HCT116 (cell line): ENCODE data around the gene ZBTB16. TPM values are rescaled to one million over a fixed set of nuclear protein-coding genes. Genes with fewer than 3 reads are reported as not detected.

Source experiments
- ATAC-seq: fragments of 200-7000 bp; cut with Tn5 transposase; 2 replicates; pipeline ENCODE4 v1.9.1; 2020; ENCODE audit warnings: mild to moderate bottlenecking, moderate library complexity
- BruUV-seq: library from RNA; stranded (reverse); fragments of 400-500 nt; replicated peaks from 2 replicates; lab custom pipeline; 2021; lab: Mats Ljungman, UMichigan
- CTCF ChIA-PET: fragments of 300-600 bp; sonication (Branson Sonifier 250); formaldehyde crosslinking; loops from one replicate; lab custom pipeline; 2021; ENCODE audit warnings: antibody characterized with exemption; lab: Charles Lee
- POLR2A ChIA-PET: fragments of 300-600, 350-600 bp; sonication (Branson Sonifier 250); formaldehyde crosslinking; loops from one replicate; lab custom pipeline; 2021; ENCODE audit warnings: antibody characterized with exemption; lab: Charles Lee
- RAD21 ChIA-PET, 2 experiments: fragments of 300-600 bp; sonication (Branson Sonifier 250); formaldehyde crosslinking; loops; one replicate each; lab custom pipeline; 2023; ENCODE audit warnings: low total read pairs in 2 of 2; ENCODE audit not compliant: uncharacterized antibody in 2 of 2, unreplicated experiment in 2 of 2, low non-redundant PET in 1 of 2; lab: Charles Lee
- DNase-seq: peaks from one replicate; pipeline ENCODE4 v3.0.0-alpha.2; 2010; ENCODE audit warnings: low read depth, low spot score
- H2AFZ ChIP-seq: fragments of 200-600 bp; shearing (Covaris generic), sonication (generic); 2 replicates; pipeline ENCODE4 v1.6.1; 2017; ENCODE audit warnings: low read depth, mixed run types, mixed read lengths, antibody characterized with exemption, low read length; ENCODE audit not compliant: poor library complexity, severe bottlenecking
- H3K27ac ChIP-seq: 2 replicates; pipeline ENCODE4 v1.5.1; 2012; ENCODE audit warnings: low read depth, low read length
- H3K27me3 ChIP-seq: fragments of 200-600 bp; sonication (generic); 2 replicates; pipeline ENCODE4 v1.6.1; 2016; ENCODE audit warnings: mixed run types, low read length, mixed read lengths; ENCODE audit not compliant: insufficient read depth
- H3K36me3 ChIP-seq, 2 experiments: fragments of 200-500 bp in 1 of 2; fragments of 200-600 bp in 1 of 2; sonication (Bioruptor generic) in 1 of 2; sonication (generic) in 1 of 2; 2 replicates each; pipeline versions ENCODE4 v1.5.1 to v1.6.1; 2014 to 2016; ENCODE audit warnings: low read length in 2 of 2, inconsistent platforms in 1 of 2, mixed read lengths in 1 of 2, mixed run types in 1 of 2; ENCODE audit not compliant: insufficient read depth in 2 of 2, control insufficient read depth in 1 of 2
- H3K4me1 ChIP-seq, 2 experiments: fragments of 200-600 bp in 1 of 2; sonication (generic) in 1 of 2; 2 replicates each; pipeline versions ENCODE4 v1.5.1 to v1.6.1; 2012 to 2017; ENCODE audit warnings: low read length in 2 of 2, inconsistent platforms in 1 of 2, mild to moderate bottlenecking in 1 of 2, mixed read lengths in 1 of 2, mixed run types in 1 of 2, moderate library complexity in 1 of 2; ENCODE audit not compliant: insufficient read depth in 2 of 2, control insufficient read depth in 1 of 2
- H3K4me2 ChIP-seq: fragments of 200-600 bp; sonication (generic); 2 replicates; pipeline ENCODE4 v1.6.1; 2017; ENCODE audit warnings: mixed run types, low read length, mixed read lengths
- H3K4me3 ChIP-seq, 2 experiments: fragments of 200-600 bp in 1 of 2; sonication (generic) in 1 of 2; replicated peaks in 1 of 2; 2 replicates each; pipeline ENCODE4 v1.5.1; 2011 to 2016; ENCODE audit warnings: low read length in 2 of 2, control low read depth in 1 of 2, low read depth in 1 of 2, mild to moderate bottlenecking in 1 of 2, mixed read lengths in 1 of 2, mixed run types in 1 of 2
- H3K79me2 ChIP-seq: fragments of 200-600 bp; sonication (generic); 2 replicates; pipeline ENCODE4 v1.6.1; 2017; ENCODE audit warnings: mild to moderate bottlenecking, mixed run types, low read length, moderate library complexity, mixed read lengths; ENCODE audit not compliant: insufficient read depth
- H3K9ac ChIP-seq: fragments of 200-600 bp; sonication (generic); 2 replicates; pipeline ENCODE4 v1.6.1; 2016; ENCODE audit warnings: low read length, mixed read lengths
- H3K9me2 ChIP-seq: fragments of 200-600 bp; sonication (generic), shearing (Covaris generic); 2 replicates; pipeline ENCODE4 v1.6.1; 2017; ENCODE audit warnings: mixed run types, mild to moderate bottlenecking, moderate library complexity; ENCODE audit not compliant: insufficient read depth
- H3K9me3 ChIP-seq, 2 experiments: fragments of 200-500 bp in 1 of 2; fragments of 200-600 bp in 1 of 2; sonication (Bioruptor generic) in 1 of 2; sonication (generic) in 1 of 2; 2 replicates each; pipeline ENCODE4 v1.6.1; 2014 to 2017; ENCODE audit warnings: low read length in 2 of 2, mixed read lengths in 2 of 2, inconsistent platforms in 1 of 2, low read depth in 1 of 2, mild to moderate bottlenecking in 1 of 2, mixed run types in 1 of 2, moderate library complexity in 1 of 2; ENCODE audit not compliant: control insufficient read depth in 1 of 2, insufficient read depth in 1 of 2
- H4K20me1 ChIP-seq: fragments of 200-600 bp; sonication (generic), shearing (Covaris generic); 2 replicates; pipeline ENCODE4 v1.6.1; 2017; ENCODE audit warnings: mixed run types, mild to moderate bottlenecking, moderate library complexity; ENCODE audit not compliant: insufficient read depth
- CTCF ChIP-seq, 3 experiments: fragments of 200-600 bp in 1 of 3; sonication (generic) in 1 of 3; IDR thresholded peaks in 2 of 3; conservative IDR thresholded peaks in 1 of 3; 2 replicates each; pipeline ENCODE4 v1.5.1; 2012 to 2017; ENCODE audit warnings: low read depth in 2 of 3, low read length in 2 of 3, antibody characterized with exemption in 1 of 3, borderline replicate concordance in 1 of 3, control low read depth in 1 of 3, mild to moderate bottlenecking in 1 of 3, mixed read lengths in 1 of 3, mixed run types in 1 of 3, moderate library complexity in 1 of 3; ENCODE audit not compliant: insufficient read depth in 1 of 3
- EGR1 ChIP-seq: IDR thresholded peaks from 2 replicates; pipeline ENCODE4 v1.6.1; 2012; ENCODE audit warnings: low read depth
- FOSL1 ChIP-seq: IDR thresholded peaks from 2 replicates; pipeline ENCODE4 v1.6.1; 2012; ENCODE audit warnings: low read depth
- MAX ChIP-seq: IDR thresholded peaks from 2 replicates; pipeline ENCODE4 v1.6.1; 2012
- POLR2A ChIP-seq: IDR thresholded peaks from 2 replicates; pipeline ENCODE4 v1.7.0; 2011; ENCODE audit warnings: borderline replicate concordance; ENCODE audit not compliant: insufficient read depth, insufficient read length; ENCODE audit errors: extremely low read depth
- POLR2AphosphoS5 ChIP-seq: IDR thresholded peaks from 2 replicates; pipeline ENCODE4 v1.6.1; 2011; ENCODE audit warnings: mild to moderate bottlenecking, low read depth, low read length, moderate library complexity
- REST ChIP-seq: IDR thresholded peaks from 2 replicates; pipeline ENCODE4 v1.6.1; 2012; ENCODE audit warnings: low read depth
- SIN3A ChIP-seq: IDR thresholded peaks from 2 replicates; pipeline ENCODE4 v1.6.1; 2012; ENCODE audit warnings: low read depth
- SP1 ChIP-seq: IDR thresholded peaks from 2 replicates; pipeline ENCODE4 v1.6.1; 2012; ENCODE audit warnings: low read depth
- SRF ChIP-seq: IDR thresholded peaks from 2 replicates; pipeline ENCODE4 v1.6.1; 2012; ENCODE audit warnings: low read depth
- YY1 ChIP-seq: IDR thresholded peaks from 2 replicates; pipeline ENCODE4 v1.6.1; 2011; ENCODE audit warnings: low read length, low read depth, moderate library complexity, mild to moderate bottlenecking; ENCODE audit not compliant: insufficient replicate concordance; ENCODE audit errors: extremely low read depth
- ZBTB33 ChIP-seq: IDR thresholded peaks from 2 replicates; pipeline ENCODE4 v1.6.1; 2011; ENCODE audit warnings: mild to moderate bottlenecking, low read length, moderate library complexity; ENCODE audit not compliant: insufficient replicate concordance; ENCODE audit errors: extremely low read depth
- ZNF274 ChIP-seq: fragments of 200-500 bp; sonication (Bioruptor generic); IDR thresholded peaks from 2 replicates; pipeline ENCODE4 v1.6.1; 2014; ENCODE audit warnings: mild to moderate bottlenecking, low read depth, low read length, inconsistent platforms
- intact Hi-C: fragments of 100-400 bp; cut with micrococcal nuclease; formaldehyde crosslinking; loops from 2 replicates; pipeline ENCODE4 v1.10.0; 2022
- total RNA-seq: library from RNA; stranded (reverse); gene quantifications from one replicate; pipeline ENCODE4 v1.2.1, GENCODE V29; 2021; ENCODE audit not compliant: unreplicated experiment

The ZBTB16 gene
- total RNA-seq, 1 experiment from 2014 or later, result 0.30 TPM

GRCh38 chr11:114221037-114221436 is 161.5 kb downstream of the ZBTB16 start:
- Histone ChIP-seq H2AFZ (no peak overlapping the region), H3K9ac (no peak overlapping the region), H4K20me1 (no peaks in the 10 kb centered on the region), H3K36me3 (no peaks in the 10 kb centered on the region), H3K27me3 (peaks cover 51% of the 10 kb centered on the region), H3K9me3 (no peaks in the 10 kb centered on the region), H3K4me3 (no peak overlapping the region), H3K27ac (no peak overlapping the region), H3K9me2 (no peaks in the 10 kb centered on the region), H3K79me2 (no peaks in the 10 kb centered on the region), H3K4me2 (no peak overlapping the region), H3K4me1 (no peaks in the 10 kb centered on the region)
- intact Hi-C loops, result no loop called here
- TF ChIP-seq ZBTB33 (no peak), FOSL1 (no peak)
- ChIA-PET POLR2A (no interaction called here), CTCF (no interaction called here), RAD21 (no interaction called here)
- DNase-seq, result no peak
- no peak for ATAC-seq
- no TSS peak for BruUV-seq

- ChIA-PET RAD21 (no interaction called here), CTCF (no interaction called here), POLR2A (no interaction called here)
- intact Hi-C loops, result no loop called here
- DNase-seq, result no peak
- no peak for ATAC-seq
- Histone ChIP-seq H4K20me1 (no peaks in the 10 kb centered on the region), H3K27me3 (peaks cover 70% of the 10 kb centered on the region), H3K79me2 (no peaks in the 10 kb centered on the region), H3K9me2 (no peaks in the 10 kb centered on the region), H3K9me3 (no peaks in the 10 kb centered on the region), H3K4me2 (no peak overlapping the region), H3K4me1 (no peaks in the 10 kb centered on the region), H3K27ac (no peak overlapping the region), H3K9ac (no peak overlapping the region), H3K36me3 (no peaks in the 10 kb centered on the region), H3K4me3 (no peak overlapping the region), H2AFZ (no peak overlapping the region)
- no TSS peak for BruUV-seq
- TF ChIP-seq YY1 (no peak), MAX (no peak), SIN3A (no peak), CTCF (IDR thresholded peaks at IDR 0.05 in 2 of 3, conservative IDR thresholded peaks at IDR 0.05 in 1 of 3; ENCODE audit: borderline replicate concordance in 1 of 3, insufficient read depth in 1 of 3, low read depth in 2 of 3, low read length in 2 of 3) (no peak), REST (no peak), FOSL1 (no peak), EGR1 (no peak), POLR2AphosphoS5 (no peak), SRF (no peak), ZNF274 (no peak), POLR2A (no peak), SP1 (no peak)
Observed at GRCh38 chr11:114225661-114226060, 166.2 kb downstream of the ZBTB16 start.
